ENCODE results near the gene UBN2.

DNA sequence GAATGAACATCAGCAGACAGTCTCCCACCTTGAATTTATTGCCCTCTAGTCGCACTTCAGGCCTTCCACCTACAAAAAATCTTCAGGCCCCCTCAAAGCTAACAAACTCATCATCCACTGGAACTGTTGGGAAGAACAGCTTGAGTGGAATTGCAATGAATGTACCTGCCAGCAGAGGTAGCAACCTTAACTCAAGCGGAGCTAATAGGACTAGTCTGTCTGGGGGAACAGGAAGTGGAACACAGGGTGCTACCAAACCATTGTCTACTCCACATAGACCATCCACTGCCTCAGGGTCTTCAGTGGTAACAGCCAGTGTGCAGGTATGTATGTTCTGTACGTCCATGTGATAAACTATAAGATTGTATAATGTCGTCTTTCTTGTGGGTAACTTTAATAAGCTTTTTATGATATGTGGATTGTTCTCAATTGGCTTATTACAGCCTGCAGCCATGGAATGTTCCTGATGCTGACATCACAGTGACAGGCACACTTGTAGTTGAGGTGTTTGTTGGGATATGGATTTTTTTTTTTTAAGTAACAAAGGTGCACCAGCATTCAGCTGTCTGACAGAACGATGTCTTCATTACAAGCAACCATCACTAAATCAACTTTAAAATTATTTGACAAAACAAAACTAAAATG is 53.3 kb downstream of the UBN2 start:
- TF ChIP-seq EP300 (IDR thresholded peaks at IDR 0.05; ENCODE audit: borderline replicate concordance in 1 of 2, control insufficient read depth in 1 of 2, low read depth in 2 of 2, low read length in 2 of 2) (no peak), SIN3A (IDR thresholded peaks at IDR 0.05; ENCODE audit: low read depth, low read length) (no peak), NFYB (IDR thresholded peaks at IDR 0.05; ENCODE audit: insufficient read depth, low read depth, low read length) (no peak), NKRF (conservative IDR thresholded peaks at IDR 0.05) (no peak), MAX (IDR thresholded peaks at IDR 0.05; ENCODE audit: low read depth, low read length) (no peak), CTCF (IDR thresholded peaks at IDR 0.05 in 2 of 3, conservative IDR thresholded peaks at IDR 0.05 in 1 of 3; ENCODE audit: control insufficient read depth in 2 of 3, extremely low read depth in 1 of 3, insufficient read depth in 1 of 3, low read depth in 3 of 3, low read length in 3 of 3) (no peak), EGR1 (IDR thresholded peaks at IDR 0.05; ENCODE audit: borderline replicate concordance in 1 of 2, low read depth in 2 of 2, low read length in 2 of 2) (no peak), POLR2A (IDR thresholded peaks at IDR 0.05; ENCODE audit: low read depth, low read length) (no peak), USF1 (IDR thresholded peaks at IDR 0.05; ENCODE audit: borderline replicate concordance, extremely low read length, insufficient read depth, low read depth, low read length) (no peak), NRF1 (conservative IDR thresholded peaks at IDR 0.05; ENCODE audit: low read depth, low read length) (no peak)
